Parietal lobe (tissue), 1 donor: ENCODE data around the gene CBLN3. TPM values are rescaled to one million over a fixed set of nuclear protein-coding genes. Genes with fewer than 3 reads are reported as not detected.

Experiments
- total RNA-seq: library from RNA; depleted of rRNA; stranded (reverse); fragments of >200 nt; gene quantifications from one replicate; pipeline ENCODE4 v1.2.3, GENCODE V29; 2014

The CBLN3 gene
- total RNA-seq: not detected

DNA sequence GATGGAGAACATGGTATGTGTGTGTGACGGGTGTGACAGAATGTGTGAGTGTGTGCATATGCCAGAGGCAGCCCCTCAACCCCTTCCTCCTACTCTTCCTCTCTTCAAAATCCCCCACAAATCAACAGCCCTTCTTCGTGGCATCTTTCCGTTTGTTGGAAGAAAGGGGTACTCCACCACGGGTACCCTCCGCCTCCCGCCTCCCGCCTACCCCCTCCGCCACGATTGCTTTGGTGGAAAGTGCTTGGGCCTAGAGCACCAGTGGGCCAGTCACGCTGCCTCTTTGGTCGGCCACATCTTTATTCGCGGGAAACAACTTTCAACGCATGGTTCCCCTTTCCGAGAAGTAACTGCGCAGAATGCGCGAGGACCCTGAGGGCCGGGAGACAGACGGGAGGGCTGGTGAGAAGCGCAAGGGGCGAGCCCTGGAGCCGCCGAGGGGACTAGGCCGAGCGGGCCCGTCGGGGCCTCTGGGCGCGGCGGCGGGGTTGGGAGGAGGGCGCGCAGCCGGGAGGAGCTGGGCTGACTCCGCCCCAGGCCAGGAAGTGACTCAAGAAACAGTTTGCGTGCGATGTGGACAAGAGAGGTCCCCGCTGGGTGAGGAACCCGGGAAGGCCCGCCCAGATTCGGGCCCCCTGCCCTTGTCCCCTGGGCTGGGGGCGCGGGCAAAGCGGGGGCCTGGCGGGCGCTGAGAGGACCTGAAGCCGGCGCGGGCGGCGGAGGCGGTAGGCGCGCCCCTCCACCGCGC lies at the start of gene CBLN3, which contains the start of gene KHNYN:
CBLN3 (minus strand) TSS at position 274 of the 748 bp plus-strand sequence. CDS start 614 bp downstream, outside the sequence.
KHNYN (plus strand) TSS at position 560 of the 748 bp plus-strand sequence. CDS start 777 bp downstream, outside the sequence.

DNA sequence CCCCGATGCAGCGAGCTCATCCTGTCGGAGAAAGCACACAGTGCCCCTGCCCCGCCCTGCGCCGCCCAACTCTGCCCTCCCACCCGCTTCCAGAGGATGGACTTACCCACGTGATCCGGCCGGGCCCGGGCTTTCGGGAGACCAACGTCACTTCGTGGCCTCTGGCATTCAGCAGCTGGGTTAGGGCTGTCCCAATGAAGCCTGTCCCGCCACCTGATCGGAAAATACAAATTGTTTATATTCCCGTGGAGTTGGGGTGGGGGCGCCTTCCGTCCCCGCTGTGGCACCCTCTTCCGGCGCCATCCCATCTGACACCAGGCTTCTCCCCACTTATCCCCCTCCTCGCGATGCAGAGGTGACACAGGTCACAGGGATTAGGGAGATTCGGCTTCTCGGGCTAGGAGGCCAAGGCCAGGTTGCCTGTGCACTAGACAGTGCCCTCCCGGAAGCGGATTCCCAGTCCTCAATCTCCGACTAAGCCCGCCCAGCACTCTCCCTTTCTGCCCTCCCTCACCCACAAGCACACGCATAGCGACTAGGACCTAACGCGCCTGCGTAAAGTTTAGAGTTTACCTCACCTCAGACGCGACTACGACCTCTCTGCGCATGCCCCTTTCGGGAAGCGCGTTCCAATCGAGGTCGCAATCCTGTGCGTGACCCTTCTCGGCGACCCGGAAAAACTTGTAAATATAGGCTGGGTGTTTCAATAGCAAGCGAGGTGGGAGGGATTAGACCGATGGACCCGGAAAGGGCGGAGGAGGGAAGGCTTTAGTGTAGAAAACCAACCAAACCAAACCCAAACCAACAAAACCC lies 13.0 kb upstream of the CBLN3 start, which contains the start of gene SDR39U1:
SDR39U1 (minus strand) TSS at position 537 of the 813 bp plus-strand sequence; CDS start at position 530, 7 bp downstream.

DNA sequence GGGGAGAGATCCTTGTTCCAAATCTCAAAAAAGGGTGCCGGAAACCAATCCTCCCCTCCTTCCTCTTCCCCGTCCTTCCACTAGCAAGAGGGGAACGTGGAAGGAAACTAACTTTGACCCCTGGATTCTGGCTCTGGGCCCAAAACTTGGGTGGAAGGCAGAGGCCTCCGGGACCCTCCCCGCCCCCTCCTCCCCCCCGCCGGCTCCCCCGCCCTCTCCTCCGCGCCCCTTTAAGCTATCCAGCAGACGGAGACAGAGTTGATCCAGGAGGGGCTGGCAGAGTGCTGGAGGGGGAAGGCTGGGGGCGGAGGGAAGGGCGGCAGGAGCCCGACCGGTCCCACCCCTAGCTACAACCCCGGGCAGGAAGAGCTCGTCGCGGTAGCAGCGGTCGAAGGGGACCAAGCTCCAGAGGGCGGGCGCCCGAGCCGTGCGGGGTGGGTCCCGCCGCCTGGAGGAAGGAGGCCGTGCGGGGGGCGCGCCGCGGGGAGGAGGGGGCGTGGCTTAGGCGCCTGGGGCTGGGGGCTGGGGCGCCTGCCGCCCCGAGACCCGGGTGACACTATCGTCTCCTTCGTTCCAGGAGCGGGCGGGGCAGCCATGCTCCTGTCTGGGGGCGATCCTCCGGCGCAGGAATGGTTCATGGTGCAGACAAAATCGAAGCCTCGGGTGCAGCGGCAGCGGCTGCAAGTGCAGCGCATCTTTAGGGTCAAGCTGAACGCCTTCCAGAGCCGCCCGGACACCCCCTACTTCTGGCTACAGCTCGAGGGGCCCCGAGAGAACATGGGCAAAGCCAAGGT lies 30.6 kb downstream of the CBLN3 start, which contains the start of gene NYNRIN:
NYNRIN (plus strand) TSS at position 351 of the 794 bp plus-strand sequence; CDS start at position 595, 244 bp downstream.

Other genes starting within 250 kb of the CBLN3 start
- gene IPO4, start 240.9 kb downstream of the CBLN3 start, total RNA-seq: 18.2 TPM
- 20.7 TPM for gene TM9SF1, start 234.2 kb downstream of the CBLN3 start, total RNA-seq
- not detected for gene TSSK4, start 224.0 kb downstream of the CBLN3 start, total RNA-seq
- 35.1 TPM for gene CHMP4A, start 216.2 kb downstream of the CBLN3 start, total RNA-seq
- 25.0 TPM for gene MDP1, start 213.6 kb downstream of the CBLN3 start, total RNA-seq
- 62.3 TPM for gene NEDD8, start 197.3 kb downstream of the CBLN3 start, total RNA-seq
- gene GMPR2, start 196.7 kb downstream of the CBLN3 start, total RNA-seq: 34.7 TPM
- 51.3 TPM for gene TINF2, start 187.0 kb downstream of the CBLN3 start, total RNA-seq
- gene TGM1, start 166.5 kb downstream of the CBLN3 start, total RNA-seq: 4.4 TPM
- gene RABGGTA, start 158.1 kb downstream of the CBLN3 start, total RNA-seq: 30.7 TPM
- gene DHRS1, start 129.9 kb downstream of the CBLN3 start, total RNA-seq: 13.8 TPM
- 25.4 TPM for gene NOP9, start 129.8 kb downstream of the CBLN3 start, total RNA-seq
- gene CIDEB, start 121.7 kb downstream of the CBLN3 start, total RNA-seq: 5.6 TPM
- 2.2 TPM for gene LTB4R2, start 119.5 kb downstream of the CBLN3 start, total RNA-seq
- gene LTB4R, start 118.2 kb downstream of the CBLN3 start, total RNA-seq: 1.6 TPM
- gene ADCY4, start 94.6 kb downstream of the CBLN3 start, total RNA-seq: 3.1 TPM
- gene RIPK3, start 89.7 kb downstream of the CBLN3 start, total RNA-seq: not detected
- gene NFATC4, start 61.5 kb downstream of the CBLN3 start, total RNA-seq: 4.4 TPM
- gene NYNRIN, start 30.7 kb downstream of the CBLN3 start, total RNA-seq: 34.7 TPM
- gene KHNYN, start 286 bp upstream of the CBLN3 start, total RNA-seq: 22.5 TPM
- gene SDR39U1, start 13.1 kb upstream of the CBLN3 start, total RNA-seq: 24.7 TPM
- not detected for gene CMA1, start 78.6 kb upstream of the CBLN3 start, total RNA-seq
- gene CTSG, start 146.6 kb upstream of the CBLN3 start, total RNA-seq: not detected
- not detected for gene GZMH, start 180.0 kb upstream of the CBLN3 start, total RNA-seq
- not detected for gene GZMB, start 204.5 kb upstream of the CBLN3 start, total RNA-seq